ENCODE measurements around the gene RILP.

GRCh38 chr17:1598399-1599095, 51.1 kb downstream of the RILP start:
- TF ChIP-seq EZH2 (IDR thresholded peaks at IDR 0.05) = no peak
- TF ChIP-seq, protein P1, sequence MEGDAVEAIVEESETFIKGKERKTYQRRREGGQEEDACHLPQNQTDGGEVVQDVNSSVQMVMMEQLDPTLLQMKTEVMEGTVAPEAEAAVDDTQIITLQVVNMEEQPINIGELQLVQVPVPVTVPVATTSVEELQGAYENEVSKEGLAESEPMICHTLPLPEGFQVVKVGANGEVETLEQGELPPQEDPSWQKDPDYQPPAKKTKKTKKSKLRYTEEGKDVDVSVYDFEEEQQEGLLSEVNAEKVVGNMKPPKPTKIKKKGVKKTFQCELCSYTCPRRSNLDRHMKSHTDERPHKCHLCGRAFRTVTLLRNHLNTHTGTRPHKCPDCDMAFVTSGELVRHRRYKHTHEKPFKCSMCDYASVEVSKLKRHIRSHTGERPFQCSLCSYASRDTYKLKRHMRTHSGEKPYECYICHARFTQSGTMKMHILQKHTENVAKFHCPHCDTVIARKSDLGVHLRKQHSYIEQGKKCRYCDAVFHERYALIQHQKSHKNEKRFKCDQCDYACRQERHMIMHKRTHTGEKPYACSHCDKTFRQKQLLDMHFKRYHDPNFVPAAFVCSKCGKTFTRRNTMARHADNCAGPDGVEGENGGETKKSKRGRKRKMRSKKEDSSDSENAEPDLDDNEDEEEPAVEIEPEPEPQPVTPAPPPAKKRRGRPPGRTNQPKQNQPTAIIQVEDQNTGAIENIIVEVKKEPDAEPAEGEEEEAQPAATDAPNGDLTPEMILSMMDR (IDR thresholded peaks at IDR 0.05) = no peak
- TF ChIP-seq EZH2phosphoT487 (IDR thresholded peaks at IDR 0.05) = no peak

All from neural progenitor cell (in vitro differentiated cells).